ENCODE data around the gene DCAF11. TPM values are rescaled to one million over a fixed set of nuclear protein-coding genes. Genes with fewer than 3 reads are reported as not detected.

Gene DCAF11
- total and polyA plus RNA-seq, 2 of the 8 experiments (the other 6 are each of a cell fraction or from before 2014, with no cell fraction given), result 60.4 to 63.6 TPM

GRCh38 chr14:24123424-24124417 lies 9.1 kb downstream of the DCAF11 start (continued):
- TF ChIP-seq CHD7 (IDR thresholded peaks at IDR 0.05; ENCODE audit: insufficient replicate concordance, low read length) (no peak), MAFK (IDR thresholded peaks at IDR 0.05; ENCODE audit: low read depth, low read length) (no peak), RXRA (IDR thresholded peaks at IDR 0.05; ENCODE audit: insufficient read depth, low read depth, low read length) (no peak), CREB1 (IDR thresholded peaks at IDR 0.05) (no peak)

All from H1 (cell line).